Measurements from ENCODE around the gene MAST3.

MAST3 gene

DNA sequence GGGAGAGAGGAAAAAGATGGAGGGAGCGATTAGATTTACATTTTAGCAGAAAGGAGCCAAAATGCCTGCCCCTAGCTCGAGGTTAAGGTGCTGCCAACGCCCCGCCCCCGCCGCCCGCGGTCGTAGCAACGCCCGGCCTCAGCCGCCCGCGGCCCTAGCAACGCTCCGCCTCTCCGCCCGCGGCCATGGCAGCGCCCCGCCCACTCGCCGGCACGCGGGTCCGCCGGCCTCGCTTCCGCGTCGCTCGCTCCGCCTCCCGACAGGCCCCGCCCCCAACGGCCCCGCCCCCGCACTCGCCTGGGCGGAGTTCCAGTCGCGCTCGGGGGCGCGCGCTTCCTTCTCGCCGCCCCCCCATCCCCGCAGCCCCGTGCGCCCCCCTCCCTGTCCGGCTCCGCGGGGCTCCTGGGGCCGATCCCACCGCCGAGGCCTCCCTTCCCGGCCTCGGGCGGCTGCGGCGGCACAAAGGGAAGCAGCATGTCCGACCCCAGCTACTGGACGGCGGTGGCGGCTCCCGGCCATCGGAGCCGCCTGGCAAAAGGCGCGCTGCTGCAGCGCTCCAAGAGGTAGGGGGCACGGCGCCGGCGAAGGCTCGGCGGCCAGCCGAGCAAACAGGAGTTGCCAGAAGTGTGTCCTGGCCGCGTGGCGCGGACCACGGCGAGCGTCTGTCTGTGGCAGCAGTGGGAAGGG lies 20.3 kb downstream of the MAST3 start:
- peak overlapping the region; percentile 93 for H2AFZ ChIP-seq (ENCODE audit: low read length)

DNA sequence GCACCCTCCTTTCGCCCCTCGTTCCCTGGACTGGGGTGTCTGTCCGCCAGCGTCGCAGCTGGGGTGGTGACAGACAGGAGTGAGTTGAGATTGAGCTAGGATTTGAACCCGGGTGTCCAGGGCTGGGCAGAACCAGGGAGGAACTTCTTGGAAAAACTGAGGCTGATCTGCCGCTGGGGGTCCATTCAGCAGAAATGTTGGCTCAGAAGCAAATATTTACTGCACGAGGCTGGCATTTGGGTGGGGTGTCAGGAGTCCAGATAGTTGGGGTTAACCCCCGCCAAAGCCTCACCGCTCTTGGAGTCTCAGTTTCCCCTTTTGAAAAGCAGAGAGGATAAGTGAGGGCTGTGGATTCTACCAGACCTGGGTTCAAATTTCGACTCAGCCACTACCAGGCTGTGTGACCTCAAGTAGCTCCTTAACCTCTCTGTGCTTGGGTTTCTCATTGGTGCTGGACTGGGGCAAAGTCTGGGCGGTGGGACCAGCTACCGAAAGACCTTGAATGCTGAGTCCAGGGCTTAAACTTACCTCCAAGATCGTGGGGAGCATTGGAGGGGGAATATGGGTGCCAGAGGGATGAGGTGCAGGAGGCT lies 20.9 kb downstream of the MAST3 start:
- H3K79me2 ChIP-seq (ENCODE audit: insufficient read depth, low read length) = peaks cover 6% of the 10 kb centered on the region; the same call in 1 of the 2 replicates
- H3K36me3 ChIP-seq (ENCODE audit: insufficient read depth, low read length) = no peaks in the 10 kb centered on the region
- H3K9me2 ChIP-seq (replicated peaks; ENCODE audit: low read depth, low read length) = no peaks in the 10 kb centered on the region
- H3K9ac ChIP-seq (ENCODE audit: low read depth, low read length, poor library complexity, severe bottlenecking) = peak overlapping the region; percentile 80
- no peaks in the 10 kb centered on the region for H3K27me3 ChIP-seq (ENCODE audit: insufficient read depth, low read length, poor library complexity, severe bottlenecking)
- no peaks in the 10 kb centered on the region for H3F3A ChIP-seq (ENCODE audit: low read depth)
- peak overlapping the region; percentile 93 for H2AFZ ChIP-seq (ENCODE audit: low read length)
- TF ChIP-seq, protein P1, sequence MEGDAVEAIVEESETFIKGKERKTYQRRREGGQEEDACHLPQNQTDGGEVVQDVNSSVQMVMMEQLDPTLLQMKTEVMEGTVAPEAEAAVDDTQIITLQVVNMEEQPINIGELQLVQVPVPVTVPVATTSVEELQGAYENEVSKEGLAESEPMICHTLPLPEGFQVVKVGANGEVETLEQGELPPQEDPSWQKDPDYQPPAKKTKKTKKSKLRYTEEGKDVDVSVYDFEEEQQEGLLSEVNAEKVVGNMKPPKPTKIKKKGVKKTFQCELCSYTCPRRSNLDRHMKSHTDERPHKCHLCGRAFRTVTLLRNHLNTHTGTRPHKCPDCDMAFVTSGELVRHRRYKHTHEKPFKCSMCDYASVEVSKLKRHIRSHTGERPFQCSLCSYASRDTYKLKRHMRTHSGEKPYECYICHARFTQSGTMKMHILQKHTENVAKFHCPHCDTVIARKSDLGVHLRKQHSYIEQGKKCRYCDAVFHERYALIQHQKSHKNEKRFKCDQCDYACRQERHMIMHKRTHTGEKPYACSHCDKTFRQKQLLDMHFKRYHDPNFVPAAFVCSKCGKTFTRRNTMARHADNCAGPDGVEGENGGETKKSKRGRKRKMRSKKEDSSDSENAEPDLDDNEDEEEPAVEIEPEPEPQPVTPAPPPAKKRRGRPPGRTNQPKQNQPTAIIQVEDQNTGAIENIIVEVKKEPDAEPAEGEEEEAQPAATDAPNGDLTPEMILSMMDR (conservative IDR thresholded peaks at IDR 0.05; ENCODE audit: low read length) = no peak
- no peak for TF ChIP-seq EZH2phosphoT487 (IDR thresholded peaks at IDR 0.05; ENCODE audit: borderline replicate concordance)
- H3K9me3 ChIP-seq (ENCODE audit: insufficient read depth, low read depth, low read length) = no peaks in the 10 kb centered on the region
- no peaks in the 10 kb centered on the region for H4K20me1 ChIP-seq (ENCODE audit: insufficient read depth, low read length, poor library complexity, severe bottlenecking)
- H3K4me2 ChIP-seq (ENCODE audit: low read depth, low read length, poor library complexity, severe bottlenecking) = peak overlapping the region; percentile 86
- peak overlapping the region; percentile 76 for H3K4me3 ChIP-seq (ENCODE audit: low read length, poor library complexity, severe bottlenecking)
- H3K4me1 ChIP-seq (ENCODE audit: insufficient read depth, low read length, poor library complexity, severe bottlenecking) = peaks cover 22% of the 10 kb centered on the region

More for the DNA sequence above, 20.3 kb downstream of the MAST3 start:
- Histone ChIP-seq H4K20me1 (ENCODE audit: insufficient read depth, low read length, poor library complexity, severe bottlenecking) (no peaks in the 10 kb centered on the region), H3K4me1 (ENCODE audit: insufficient read depth, low read length, poor library complexity, severe bottlenecking) (peaks cover 22% of the 10 kb centered on the region), H3F3A (ENCODE audit: low read depth) (no peaks in the 10 kb centered on the region), H3K27me3 (ENCODE audit: insufficient read depth, low read length, poor library complexity, severe bottlenecking) (no peaks in the 10 kb centered on the region), H3K4me2 (ENCODE audit: low read depth, low read length, poor library complexity, severe bottlenecking) (peak overlapping the region; percentile 96), H3K4me3 (ENCODE audit: low read length, poor library complexity, severe bottlenecking) (peak overlapping the region; percentile 76), H3K9me3 (ENCODE audit: insufficient read depth, low read depth, low read length) (no peaks in the 10 kb centered on the region), H3K9ac (ENCODE audit: low read depth, low read length, poor library complexity, severe bottlenecking) (peak overlapping the region; percentile 80), H3K9me2 (replicated peaks; ENCODE audit: low read depth, low read length) (no peaks in the 10 kb centered on the region), H3K36me3 (ENCODE audit: insufficient read depth, low read length) (no peaks in the 10 kb centered on the region), H3K79me2 (ENCODE audit: insufficient read depth, low read length) (peaks cover 6% of the 10 kb centered on the region; the same call in 1 of the 2 replicates)
- TF ChIP-seq EZH2phosphoT487 (IDR thresholded peaks at IDR 0.05; ENCODE audit: borderline replicate concordance) = no peak
- TF ChIP-seq, protein P1 (conservative IDR thresholded peaks at IDR 0.05; ENCODE audit: low read length) = peak; percentile 23

DNA sequence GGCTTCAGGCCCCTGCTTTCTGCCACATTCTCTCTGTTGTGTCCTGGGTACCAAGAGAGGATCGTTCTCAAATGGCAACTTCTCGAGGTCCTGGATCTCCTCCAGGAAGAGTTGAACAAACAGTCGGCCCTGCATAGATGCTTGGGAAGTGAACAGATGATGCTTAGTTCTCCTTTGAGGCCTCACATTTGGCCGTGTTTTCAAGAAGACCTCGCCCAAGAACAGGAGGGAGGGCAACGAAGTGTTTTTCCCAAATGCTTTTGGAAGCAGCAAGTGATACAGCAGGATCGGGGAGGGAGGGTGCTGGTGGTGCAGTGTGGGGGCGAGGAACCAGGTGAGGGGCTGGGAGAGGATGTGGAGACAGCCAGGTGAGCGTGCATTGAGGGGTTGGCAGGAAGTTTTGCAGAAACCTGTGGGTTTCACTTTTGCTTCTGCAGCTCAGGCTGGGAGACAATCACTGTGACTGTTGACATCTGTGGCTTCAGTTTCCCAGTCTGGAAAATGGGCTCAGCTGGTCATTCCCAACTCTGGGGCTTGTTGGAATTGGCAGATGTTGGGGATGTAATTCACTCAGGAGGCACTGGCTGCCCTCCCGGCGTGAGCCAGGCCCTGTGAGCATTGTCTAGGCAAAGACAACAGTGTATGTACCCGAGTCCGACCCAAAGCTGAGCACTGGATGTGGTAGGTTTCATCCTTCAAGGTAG lies 21.6 kb downstream of the MAST3 start:
- Histone ChIP-seq H3F3A (ENCODE audit: low read depth) (no peaks in the 10 kb centered on the region), H4K20me1 (ENCODE audit: insufficient read depth, low read length, poor library complexity, severe bottlenecking) (no peaks in the 10 kb centered on the region), H3K27me3 (ENCODE audit: insufficient read depth, low read length, poor library complexity, severe bottlenecking) (no peaks in the 10 kb centered on the region), H3K4me1 (ENCODE audit: insufficient read depth, low read length, poor library complexity, severe bottlenecking) (peaks cover 22% of the 10 kb centered on the region), H2AFZ (ENCODE audit: low read length) (no peak overlapping the region), H3K9me3 (ENCODE audit: insufficient read depth, low read depth, low read length) (no peaks in the 10 kb centered on the region), H3K4me3 (ENCODE audit: low read length, poor library complexity, severe bottlenecking) (peak overlapping the region; percentile 76), H3K79me2 (ENCODE audit: insufficient read depth, low read length) (peaks cover 6% of the 10 kb centered on the region; the same call in 1 of the 2 replicates), H3K9ac (ENCODE audit: low read depth, low read length, poor library complexity, severe bottlenecking) (no peak overlapping the region), H3K4me2 (ENCODE audit: low read depth, low read length, poor library complexity, severe bottlenecking) (peak overlapping the region; percentile 86), H3K36me3 (ENCODE audit: insufficient read depth, low read length) (peaks cover 1% of the 10 kb centered on the region; the same call in 1 of the 2 replicates), H3K9me2 (replicated peaks; ENCODE audit: low read depth, low read length) (no peaks in the 10 kb centered on the region)
- TF ChIP-seq, protein P1 (conservative IDR thresholded peaks at IDR 0.05; ENCODE audit: low read length) = no peak
- TF ChIP-seq EZH2phosphoT487 (IDR thresholded peaks at IDR 0.05; ENCODE audit: borderline replicate concordance) = no peak
